GM19193 (cell line): ENCODE data around the gene TMEM254.

ENCODE experiments used
- POLR2A ChIP-seq: IDR thresholded peaks from 4 replicates; pipeline ENCODE4 v1.6.1; 2011; ENCODE audit not compliant: insufficient read depth, insufficient read length; ENCODE audit errors: extremely low read depth

The TMEM254 gene, protein sequence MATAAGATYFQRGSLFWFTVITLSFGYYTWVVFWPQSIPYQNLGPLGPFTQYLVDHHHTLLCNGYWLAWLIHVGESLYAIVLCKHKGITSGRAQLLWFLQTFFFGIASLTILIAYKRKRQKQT

DNA sequence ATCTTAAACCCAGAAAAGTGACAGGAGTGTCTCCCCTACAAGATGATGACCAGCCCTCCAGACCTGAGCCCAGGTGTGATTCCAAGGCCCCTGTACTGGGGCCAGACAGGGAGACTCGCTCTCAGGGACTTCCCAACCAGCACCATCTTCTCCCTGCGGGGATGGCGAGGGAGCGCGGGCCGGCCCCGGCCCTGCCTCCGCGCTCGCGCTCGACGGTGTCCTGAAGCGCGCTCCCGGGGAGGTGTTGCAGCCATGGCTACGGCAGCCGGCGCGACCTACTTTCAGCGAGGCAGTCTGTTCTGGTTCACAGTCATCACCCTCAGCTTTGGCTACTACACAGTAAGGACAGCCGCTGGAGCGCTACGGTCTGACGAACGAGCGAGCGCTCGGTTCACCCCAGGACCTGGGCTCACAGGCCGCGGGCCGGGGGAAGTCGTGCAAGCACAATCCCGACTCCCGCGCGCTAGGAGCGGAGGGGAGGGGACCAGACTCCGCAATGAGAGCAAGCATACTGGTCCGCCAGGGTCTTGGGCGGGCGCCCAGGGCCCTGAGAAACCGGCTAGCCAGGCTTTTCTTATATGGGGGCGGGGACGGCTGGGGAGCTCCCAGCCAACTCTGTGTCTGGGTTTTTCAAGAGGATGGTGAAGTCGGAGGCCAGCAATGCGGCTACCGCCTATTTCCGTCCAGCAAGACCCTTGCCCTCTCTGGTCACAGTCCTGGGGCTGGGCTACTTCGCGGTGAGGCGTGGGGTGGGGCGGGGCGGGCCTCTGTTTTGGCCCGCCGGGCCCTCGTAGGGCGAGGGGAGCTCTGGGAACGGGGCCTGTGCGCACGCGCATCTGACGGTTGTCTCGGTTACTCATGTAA lies at the start of gene TMEM254:
TMEM254 (plus strand) TSS at position 218 of the 864 bp plus-strand sequence; CDS start at position 253, 35 bp downstream.
- peak; percentile 47 for TF ChIP-seq POLR2A

DNA sequence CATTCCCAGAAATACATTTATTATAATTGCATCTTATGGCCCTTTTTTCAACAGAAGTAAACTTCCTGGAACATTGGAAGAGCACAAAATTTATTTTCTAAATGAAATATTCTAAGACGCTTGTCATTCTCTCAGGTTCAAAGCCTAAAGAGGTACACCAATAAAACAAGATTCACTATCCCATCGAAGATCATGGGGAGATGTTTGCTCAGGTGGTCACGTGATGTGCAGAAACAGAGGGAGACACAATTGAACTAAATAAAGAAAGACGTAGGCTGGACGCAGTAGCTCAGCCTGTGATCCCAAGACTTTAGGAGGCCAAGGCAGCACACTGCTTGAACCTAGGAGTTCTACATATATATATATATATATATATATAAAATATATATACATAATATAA lies 46.0 kb upstream of the TMEM254 start:
- TF ChIP-seq POLR2A = no peak

DNA sequence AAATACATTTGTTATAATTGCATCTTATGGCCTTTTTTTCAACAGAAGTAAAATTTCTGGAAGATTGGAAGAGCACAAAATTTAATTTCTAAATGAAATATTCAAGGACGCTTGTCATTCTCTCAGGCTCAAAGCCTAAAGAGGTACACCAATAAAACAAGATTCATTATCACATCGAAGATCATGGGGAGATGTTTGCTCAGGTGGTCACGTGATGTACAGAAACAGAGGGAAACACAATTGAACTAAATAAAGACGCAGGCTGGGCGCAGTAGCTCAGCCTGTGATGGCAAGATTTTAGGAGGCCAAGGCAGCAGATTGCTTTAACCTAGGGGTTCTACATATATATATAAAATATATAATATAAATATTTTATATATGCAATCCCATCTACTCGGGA lies 37.3 kb upstream of the TMEM254 start:
- TF ChIP-seq POLR2A = no peak

DNA sequence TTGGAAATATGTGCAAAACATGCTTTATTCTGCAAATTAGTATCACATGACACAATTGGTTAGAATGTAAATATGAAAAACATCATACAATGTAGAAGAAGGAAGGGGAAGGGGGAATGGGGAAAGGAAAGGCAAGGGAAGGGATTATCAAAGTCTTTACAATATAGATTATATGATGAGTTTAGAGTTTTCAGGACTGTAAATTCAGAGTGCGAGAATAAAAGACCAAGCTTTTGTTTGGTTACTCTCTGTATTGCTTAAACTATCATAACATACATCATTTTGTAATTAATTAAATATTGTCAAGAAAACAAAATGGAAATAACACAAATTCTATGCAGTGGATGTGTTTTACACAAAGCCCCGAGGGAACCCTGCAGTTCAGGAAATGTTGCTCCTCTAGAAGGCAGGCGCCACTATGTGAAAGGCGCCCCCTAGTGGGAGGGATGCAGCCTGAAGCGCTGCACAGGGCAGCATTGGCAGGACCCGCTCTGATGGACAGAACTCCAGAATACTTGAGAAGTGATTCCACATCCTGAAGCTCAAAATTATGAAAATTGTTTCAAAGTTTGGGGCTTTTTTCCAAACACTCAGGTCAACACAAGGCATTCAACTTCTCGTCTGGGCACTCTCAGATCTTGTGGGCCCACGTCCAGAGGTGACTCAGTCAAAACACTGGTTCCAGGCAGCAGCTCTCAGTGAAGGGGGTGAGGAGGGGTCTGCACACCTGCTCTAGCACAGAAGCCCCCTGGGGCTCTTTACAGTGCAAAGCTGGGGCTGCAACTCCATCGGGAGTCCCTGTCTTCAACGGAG lies 31.6 kb upstream of the TMEM254 start:
- TF ChIP-seq POLR2A = no peak

DNA sequence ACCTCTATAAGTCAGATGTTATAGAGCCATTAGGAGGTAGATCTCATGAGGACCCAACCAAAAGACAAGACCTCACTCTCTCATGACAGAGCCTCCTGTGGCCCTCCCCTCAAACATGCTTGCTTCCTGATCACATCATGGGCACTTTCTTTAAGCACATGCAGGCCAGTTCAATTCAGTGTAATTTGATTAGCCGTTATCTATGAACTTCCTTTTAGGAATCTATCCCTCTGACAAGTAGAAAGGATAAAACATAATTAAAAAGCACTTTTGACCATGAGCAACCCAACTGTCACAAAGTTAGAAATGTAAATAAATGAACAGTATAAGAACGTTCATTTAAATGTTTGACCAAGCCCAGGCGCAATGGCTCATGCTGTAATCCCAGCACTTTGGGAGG lies 27.7 kb upstream of the TMEM254 start:
- no peak for TF ChIP-seq POLR2A

DNA sequence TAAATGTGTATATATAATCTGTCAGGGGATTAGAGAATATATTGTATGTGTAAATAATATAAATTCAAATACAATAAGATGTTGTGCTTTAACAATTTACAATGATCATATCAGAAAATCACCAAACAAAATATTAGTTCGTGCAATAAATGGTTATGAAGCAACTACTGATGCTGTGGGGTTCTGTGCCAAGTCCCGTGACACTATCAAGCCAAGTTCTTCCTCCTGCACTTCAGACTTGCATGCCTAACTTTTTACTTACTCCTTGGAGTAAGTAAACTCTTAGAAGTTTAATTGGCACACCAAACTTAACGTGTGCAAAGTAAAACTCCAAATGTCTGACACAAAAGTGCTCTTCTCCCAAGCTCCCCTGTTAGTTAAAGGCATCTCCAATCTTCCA lies 26.5 kb upstream of the TMEM254 start:
- no peak for TF ChIP-seq POLR2A

DNA sequence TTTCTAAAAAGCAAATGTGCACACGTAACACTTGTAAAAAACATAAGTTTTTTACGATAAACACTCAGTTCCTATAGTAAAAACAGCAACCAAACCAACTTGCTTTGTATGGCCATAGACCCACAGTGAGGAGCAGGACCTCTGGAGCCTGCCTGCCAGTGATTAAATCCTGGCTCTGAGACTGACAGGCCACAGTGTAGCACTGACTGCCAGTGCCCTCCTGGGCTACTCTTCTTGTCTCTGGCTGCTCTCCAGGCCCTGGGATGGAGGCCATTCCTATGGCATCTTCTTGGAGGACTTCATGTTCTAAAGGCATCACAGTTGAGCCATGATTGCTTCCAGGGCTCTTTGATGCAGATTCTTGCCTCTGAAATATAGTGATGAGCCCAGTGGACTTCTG lies 22.7 kb upstream of the TMEM254 start:
- no peak for TF ChIP-seq POLR2A

DNA sequence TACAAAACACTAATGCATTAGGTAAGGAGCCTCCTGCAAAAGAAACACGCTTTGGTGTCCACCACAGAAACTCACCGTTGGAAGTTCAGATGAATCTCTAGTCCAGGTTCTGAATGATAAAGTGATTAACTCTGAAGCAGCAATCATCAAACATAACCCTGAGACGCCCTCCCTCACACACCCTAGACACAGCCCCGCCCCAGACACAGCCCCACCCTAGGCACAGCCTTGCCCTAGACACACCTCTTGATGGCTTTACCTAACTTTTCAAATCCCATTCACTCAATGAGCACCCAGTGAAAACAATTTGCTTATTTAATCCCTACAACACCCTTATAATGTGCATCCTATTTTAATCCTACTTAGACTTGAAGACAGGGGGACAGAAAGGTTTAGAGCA lies 21.3 kb upstream of the TMEM254 start:
- no peak for TF ChIP-seq POLR2A

DNA sequence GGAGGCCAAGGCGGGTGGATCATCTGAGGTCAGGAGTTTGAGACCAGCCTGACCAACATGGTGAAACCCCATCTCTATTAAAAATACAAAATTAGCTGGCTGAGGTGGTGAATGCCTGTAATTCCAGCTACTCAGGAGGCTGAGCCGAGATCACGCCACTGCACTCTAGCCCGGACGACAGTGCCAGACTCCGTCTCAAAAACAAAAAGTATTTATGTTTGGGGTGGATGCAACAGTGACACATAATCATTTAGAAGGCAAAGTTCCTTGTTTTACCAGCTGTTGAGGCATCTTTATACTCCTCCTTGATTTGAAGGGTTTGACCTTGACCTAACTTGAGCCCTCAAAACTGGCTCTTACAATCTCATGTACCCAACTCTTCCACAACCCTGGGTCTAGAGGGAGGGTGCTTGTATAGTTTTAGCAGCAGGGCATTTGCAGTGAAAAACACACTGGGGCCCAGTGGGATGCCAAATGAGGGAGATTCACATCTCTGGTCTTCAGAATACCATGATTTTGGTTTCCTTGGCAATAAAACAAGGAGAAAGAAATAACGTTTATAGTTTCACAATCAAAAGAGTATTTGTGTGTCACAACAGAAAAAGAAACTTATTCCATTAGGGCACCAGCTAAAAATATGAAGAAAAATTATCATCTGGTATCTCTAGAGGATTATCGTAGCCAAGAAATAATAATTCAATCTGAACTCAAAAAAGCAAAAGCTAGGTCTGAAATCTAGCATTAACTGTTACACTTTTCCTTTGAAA lies 14.2 kb upstream of the TMEM254 start:
- no peak for TF ChIP-seq POLR2A

DNA sequence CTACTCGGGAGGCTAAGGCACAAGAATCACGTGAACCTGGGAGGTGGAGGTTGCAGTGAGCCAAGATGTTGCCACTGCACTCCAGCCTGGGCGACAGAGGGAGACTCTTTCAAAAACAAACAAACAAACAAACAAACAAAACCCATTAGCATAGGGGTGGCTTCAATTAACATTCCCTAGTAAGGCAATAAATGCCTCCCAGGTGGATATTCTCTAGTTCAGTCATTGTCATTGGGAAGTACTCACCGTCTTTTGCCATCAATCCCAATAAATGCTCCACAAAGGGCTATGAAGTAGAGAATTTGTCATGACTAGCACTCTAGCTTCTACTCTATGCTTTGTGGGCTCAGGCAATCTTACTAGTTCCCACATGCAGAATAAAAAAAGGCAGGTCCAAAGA lies 11.7 kb upstream of the TMEM254 start:
- no peak for TF ChIP-seq POLR2A

DNA sequence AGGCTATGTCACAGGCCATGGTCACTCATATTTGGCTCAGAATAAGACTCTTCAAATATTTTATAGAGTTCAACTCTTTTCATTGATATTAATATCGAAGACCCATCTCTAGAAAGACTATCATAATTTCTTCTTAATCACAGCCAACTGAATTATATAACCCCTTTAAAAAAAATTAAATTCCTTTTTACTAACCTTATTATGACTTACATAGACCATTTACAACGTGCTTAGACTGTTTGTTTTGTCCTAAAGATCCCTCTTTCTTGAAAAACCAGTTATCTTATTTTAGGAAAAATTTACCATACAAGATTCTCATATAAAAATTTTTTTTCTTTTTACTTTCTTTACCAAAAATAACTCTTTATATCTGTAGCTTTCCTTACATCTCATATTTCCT lies 10.2 kb upstream of the TMEM254 start:
- TF ChIP-seq POLR2A = no peak

DNA sequence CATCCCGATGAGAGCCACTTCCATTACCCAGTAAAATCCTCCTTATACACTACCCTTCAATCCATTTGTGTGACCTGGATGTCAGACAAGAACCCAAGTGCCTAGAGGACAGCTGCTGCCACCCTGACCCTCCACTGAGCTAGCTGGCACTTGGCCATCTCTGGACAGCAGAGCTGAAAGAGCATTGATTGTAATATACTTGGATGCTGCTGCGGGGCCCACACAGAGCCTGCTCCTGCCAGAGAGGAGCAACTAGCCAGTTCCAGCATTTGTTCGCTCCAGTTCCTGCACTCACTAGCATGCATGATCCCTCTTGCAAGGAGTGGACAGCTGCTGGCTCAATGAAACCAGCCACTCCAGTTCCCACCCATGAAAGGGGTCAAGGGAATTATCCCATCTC lies 8.4 kb upstream of the TMEM254 start:
- TF ChIP-seq POLR2A = no peak

DNA sequence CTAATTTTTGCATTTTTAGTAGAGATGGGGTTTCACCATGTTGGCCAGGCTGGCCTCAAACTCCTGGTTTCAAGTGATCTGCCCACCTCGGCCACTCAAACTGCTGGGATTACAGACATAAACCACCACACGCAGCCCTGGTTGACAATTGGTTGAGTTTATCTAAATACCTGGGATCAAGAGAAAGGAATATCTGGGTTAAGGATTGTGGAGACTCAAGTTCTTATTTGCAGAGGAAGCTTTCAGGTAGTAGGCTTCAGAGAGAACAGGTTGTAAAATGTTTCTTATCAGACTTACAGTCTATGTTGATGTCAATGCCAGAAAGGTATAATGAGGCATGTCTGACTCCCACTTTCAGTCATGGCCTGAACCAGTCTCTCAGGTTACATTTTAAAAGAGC lies 5.9 kb upstream of the TMEM254 start:
- no peak for TF ChIP-seq POLR2A

DNA sequence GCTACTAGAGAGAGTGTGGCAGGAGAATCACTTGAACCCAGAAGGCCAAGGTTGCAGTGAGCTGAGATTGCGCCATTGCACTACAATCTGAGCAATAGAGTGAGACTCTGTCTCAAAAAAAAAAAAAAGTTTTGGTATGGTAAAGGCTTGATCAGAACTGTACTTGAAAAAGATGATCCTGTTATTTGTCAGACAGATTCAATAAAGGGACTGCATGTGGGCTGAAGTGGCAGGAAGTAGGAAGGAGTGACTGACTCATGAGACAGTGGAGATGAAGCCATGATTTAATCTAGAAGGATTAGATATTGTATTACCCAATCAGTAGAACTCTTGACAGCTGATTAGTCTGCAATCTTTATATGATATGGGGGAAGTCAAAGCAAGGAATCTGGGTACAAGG lies 2.7 kb upstream of the TMEM254 start:
- no peak for TF ChIP-seq POLR2A
